ENCODE measurements around the gene COL4A5.
"Not testable (repeated sequence)": the region's sequence is repeated elsewhere in the genome, so short reads cannot be mapped to it uniquely, and the experiment has no call there.

The COL4A5 gene

GRCh38 chrX:108456971-108457477 is 17.4 kb downstream of the COL4A5 start:
- no peak for DNase-seq

DNA sequence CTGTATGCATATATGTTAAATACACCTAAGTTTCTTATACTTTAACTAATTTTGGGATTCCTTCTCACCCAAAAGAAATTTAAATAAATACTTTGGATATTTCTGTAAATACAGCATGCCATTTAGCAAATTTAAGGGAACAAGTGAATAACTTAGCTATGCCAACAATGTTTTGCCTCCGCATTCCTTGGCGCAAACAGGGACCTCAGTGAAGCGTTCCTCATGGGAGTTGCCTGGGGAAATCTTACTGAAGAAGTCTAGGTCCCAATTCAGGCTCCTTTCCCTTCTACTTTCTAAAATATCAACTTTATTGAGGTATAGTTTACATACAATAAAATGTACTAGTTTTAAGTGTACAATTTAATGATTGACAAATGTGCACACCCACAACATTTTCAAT is 25.0 kb downstream of the COL4A5 start:
- DNase-seq: no peak

DNA sequence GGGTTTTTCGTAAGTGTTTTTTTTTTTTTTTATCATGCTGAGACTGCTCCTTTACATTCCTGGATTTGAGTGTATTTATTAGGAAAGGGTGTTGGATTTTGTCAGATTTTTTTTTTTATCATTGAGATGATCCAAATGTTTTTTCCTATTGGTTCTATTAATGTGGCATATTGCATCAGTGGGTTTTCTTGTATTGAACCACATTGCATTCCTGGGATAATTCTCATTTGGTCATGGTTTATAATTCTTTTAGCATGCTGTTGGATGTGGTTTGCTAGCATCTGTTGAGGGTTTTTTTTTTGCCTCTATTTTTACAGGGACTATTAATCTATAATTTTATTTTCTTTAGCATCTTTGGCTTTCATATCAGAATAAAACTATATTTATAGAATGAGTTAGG is 28.8 kb downstream of the COL4A5 start:
- no peak for DNase-seq

DNA sequence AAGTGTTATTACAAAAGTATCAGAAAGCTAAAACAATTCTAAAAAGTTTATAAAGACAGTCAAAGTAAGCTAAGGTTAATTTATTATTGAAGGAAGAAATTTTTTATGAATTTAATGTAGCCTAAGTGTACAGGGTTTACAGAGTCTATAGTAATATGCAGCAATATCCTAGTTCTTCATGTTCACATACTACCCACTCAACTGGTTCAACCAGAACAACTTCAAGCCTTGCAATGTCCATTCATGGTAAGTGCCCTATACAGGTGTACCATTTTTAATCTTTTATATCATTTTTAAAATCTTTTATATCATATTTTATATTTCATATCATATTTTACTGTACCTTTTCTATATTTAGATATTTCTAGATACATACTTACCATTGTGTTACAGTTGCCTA is 34.3 kb downstream of the COL4A5 start:
- DNase-seq: no peak

DNA sequence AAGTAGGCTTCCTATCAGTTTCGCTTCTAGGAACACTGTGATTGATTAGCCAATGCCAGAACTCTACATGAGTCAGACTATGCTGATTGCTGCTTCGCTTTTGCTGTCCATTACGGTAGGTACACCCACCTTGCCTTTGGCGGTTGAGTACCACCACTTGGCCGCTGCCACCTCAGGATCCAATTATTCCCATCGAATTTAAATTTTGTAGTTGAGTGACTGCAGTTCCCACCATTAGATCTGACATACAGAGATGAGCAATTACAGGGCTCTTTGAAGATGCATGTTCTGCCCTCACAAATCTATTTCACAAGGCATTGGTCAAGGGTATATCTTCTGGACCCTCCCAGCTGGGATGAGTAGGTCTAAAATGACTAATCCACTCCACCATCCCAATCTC is 41.9 kb downstream of the COL4A5 start:
- not testable (repeated sequence) for DNase-seq

GRCh38 chrX:108484251-108484650 is 44.6 kb downstream of the COL4A5 start:
- DNase-seq: no peak

DNA sequence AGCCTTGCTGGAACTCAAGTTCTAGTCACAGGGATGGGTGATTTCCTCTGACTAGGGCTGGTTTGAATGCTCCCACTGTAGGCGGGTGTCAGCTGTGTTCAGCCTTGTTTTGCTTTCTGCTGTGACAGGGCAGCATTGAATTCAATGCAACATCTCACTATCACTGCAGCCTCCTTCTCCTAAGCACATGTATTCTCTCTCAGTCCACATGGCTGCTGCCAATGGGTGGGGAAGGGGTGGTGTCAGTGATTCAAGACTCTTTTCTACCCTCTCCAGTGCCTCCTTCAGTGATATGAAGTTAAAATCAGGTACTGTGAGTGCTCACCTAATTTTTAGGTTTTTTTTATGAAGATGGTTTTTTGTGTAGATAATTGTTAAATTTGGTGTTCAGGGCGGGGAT is 46.3 kb downstream of the COL4A5 start:
- DNase-seq: no peak

- no peak for DNase-seq
Observed at GRCh38 chrX:108494406-108495090, 54.9 kb downstream of the COL4A5 start.

- no peak for DNase-seq
Observed at GRCh38 chrX:108511721-108512120, 72.1 kb downstream of the COL4A5 start.

DNA sequence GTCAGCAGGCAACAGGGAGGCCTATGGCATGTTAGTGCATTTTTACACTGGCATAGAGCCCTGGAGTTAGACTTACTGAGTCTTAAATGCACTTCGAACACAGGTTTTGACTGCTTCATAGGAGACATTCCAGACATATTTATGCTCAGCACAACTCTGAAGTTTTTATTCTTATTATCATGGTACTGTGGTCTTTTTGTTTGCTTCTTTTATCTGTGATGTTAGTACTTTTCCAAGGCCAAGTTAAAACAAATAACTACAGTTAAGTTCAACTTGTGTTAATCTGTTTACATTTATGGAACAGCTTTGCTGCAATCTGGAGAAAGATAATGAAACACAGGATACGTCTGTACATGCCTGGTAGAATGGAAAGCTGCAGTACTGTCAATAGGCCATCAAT is 76.5 kb downstream of the COL4A5 start:
- no peak for DNase-seq

GRCh38 chrX:108527724-108528123 is 88.1 kb downstream of the COL4A5 start:
- no peak for DNase-seq

DNA sequence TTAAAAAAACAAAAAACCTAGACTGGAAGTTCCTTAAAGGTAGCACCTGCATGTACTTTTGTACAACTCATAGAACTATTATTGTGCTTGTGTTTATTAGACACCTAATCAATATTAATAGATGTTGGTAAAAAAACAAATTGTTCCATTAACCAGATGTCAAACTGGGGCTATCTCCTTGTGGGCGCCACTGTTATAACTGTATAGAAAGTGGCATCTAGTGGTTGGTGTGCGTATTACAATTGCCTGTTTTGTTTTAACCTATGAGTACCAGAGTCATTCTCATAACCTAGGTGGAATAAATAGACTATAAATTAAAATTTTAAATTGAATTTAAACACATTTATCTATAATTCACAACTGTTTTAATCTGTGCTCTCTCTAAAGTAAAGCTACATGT is 97.4 kb downstream of the COL4A5 start:
- DNase-seq: peak; percentile 35

GRCh38 chrX:108541286-108541685 is 101.6 kb downstream of the COL4A5 start:
- DNase-seq: no peak

DNA sequence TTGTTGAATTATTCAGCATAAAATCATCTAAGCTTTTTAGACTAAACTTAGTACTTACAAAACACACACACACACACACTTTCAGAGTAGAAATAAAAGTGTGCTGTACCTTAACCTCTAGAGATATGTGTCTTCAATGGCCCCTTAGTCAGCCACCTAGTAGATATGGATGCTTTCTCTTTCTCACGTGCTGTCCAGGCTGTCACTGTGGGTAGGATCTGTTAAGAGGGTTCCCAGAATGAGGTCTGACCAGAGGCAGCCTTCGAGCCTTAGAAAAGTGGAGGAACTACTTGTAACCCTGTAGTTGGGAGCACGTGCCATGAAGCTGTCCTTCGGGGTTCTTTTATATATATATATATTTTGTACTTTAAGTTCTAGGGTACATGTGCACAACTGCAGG is 117.9 kb downstream of the COL4A5 start:
- DNase-seq: no peak

DNA sequence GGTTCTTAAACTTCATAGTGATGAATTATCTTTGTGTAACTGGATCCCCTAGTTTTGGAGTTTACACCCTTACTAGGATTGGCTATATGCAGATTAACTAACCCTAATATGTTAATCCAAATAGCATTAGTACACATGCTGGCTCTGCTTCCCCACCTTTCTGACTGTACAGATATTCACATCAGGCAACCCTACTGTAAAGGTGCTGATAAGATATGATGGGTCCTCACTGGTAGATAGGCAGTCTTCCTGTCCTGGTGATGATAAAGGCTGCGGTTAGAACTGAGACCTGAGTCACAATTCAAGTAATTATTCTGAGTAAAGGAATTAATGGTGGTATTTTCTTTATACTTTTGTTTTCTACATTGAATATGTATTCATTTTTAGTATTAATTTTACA is 118.6 kb downstream of the COL4A5 start:
- no peak for DNase-seq

DNA sequence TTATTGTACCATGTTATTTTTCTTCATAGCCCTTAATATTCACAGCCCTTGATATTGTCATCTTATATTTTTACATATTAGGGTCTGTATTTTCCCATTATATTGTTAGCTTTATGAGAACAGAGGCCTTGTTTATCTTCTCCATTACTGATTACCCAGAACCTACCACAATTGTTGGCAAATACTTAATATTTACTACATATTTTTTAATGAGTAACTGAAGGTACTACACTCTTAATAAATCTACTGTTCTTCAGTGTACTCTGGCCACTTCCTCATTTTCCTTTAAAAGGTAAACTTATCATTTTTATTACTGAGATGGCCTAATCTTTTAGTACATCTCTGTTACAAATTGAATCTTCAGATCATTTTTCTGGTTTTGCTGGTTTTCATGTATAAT is 133.5 kb downstream of the COL4A5 start:
- no peak for DNase-seq

- DNase-seq: no peak
Observed at GRCh38 chrX:108582151-108582550, 142.5 kb downstream of the COL4A5 start.

DNA sequence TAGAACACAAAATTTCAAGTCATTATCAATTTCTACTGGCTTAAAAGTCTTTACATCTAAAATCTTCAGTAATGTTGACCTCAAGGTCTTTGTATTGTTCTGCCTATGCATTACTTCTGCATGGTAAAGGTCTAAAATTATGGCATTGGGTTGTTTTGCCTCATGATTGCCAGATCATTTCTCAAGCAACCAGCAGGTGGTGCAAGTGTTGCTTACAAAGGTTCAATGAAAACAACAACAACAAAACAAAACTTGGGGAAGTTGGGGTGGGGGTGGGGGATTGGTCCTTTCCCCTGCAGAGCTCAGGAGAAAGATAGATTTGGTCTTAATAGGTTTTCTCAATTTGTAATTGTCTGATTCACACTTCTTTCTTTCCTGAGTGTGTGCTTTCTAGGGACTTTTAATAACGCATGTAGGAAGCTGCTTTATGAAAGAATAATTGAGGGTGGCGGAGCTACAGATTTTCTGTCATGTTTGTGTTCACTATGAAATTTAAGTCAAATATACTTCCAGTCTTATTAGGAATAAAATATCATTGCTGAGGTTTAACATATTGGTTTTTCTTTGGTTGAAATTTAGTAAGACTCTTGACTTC is 145.1 kb downstream of the COL4A5 start:
- peak; percentile 36 for DNase-seq

DNA sequence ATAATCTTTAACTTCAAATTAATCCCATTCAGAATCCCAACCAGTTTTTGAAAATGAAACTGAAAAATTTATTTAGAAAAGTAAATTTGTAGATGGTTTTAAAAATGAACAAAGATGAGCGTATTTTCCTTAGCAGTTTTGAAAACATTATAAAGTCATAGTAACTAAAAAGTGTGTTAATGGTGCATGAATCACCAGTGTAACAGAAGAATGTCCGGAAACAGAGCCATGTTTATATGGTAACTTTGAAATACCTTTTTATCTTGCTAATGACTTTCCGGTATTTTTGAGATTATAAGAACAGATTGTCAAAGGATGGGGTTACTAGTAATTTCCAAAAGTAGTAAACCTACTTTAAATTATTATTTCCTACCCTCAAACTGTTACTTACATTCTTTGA is 150.9 kb downstream of the COL4A5 start:
- no peak for DNase-seq

GRCh38 chrX:108601276-108601675 is 161.6 kb downstream of the COL4A5 start:
- no peak for DNase-seq

- DNase-seq: no peak
Observed at GRCh38 chrX:108610141-108610540, 170.5 kb downstream of the COL4A5 start.

GRCh38 chrX:108614616-108615015 is 175.0 kb downstream of the COL4A5 start:
- no peak for DNase-seq

- DNase-seq: no peak
Observed at GRCh38 chrX:108640817-108641216, 201.2 kb downstream of the COL4A5 start.

- DNase-seq: no peak
Observed at GRCh38 chrX:108641589-108642272, 202.1 kb downstream of the COL4A5 start.
